HCT116 (cell line): ENCODE measurements around the gene ITGA4. TPM values are rescaled to one million over a fixed set of nuclear protein-coding genes. Genes with fewer than 3 reads are reported as not detected.

Experiments used
- ATAC-seq: fragments of 200-7000 bp; cut with Tn5 transposase; 2 replicates; pipeline ENCODE4 v1.9.1; 2020; ENCODE audit warnings: mild to moderate bottlenecking, moderate library complexity
- BruUV-seq: library from RNA; stranded (reverse); fragments of 400-500 nt; replicated peaks from 2 replicates; lab custom pipeline; 2021; lab: Mats Ljungman, UMichigan
- CTCF ChIA-PET: fragments of 300-600 bp; sonication (Branson Sonifier 250); formaldehyde crosslinking; loops from one replicate; lab custom pipeline; 2021; ENCODE audit warnings: antibody characterized with exemption; lab: Charles Lee
- POLR2A ChIA-PET: fragments of 300-600, 350-600 bp; sonication (Branson Sonifier 250); formaldehyde crosslinking; loops from one replicate; lab custom pipeline; 2021; ENCODE audit warnings: antibody characterized with exemption; lab: Charles Lee
- RAD21 ChIA-PET, 2 experiments: fragments of 300-600 bp; sonication (Branson Sonifier 250); formaldehyde crosslinking; loops; one replicate each; lab custom pipeline; 2023; ENCODE audit warnings: low total read pairs in 2 of 2; ENCODE audit not compliant: uncharacterized antibody in 2 of 2, unreplicated experiment in 2 of 2, low non-redundant PET in 1 of 2; lab: Charles Lee
- DNase-seq: peaks from one replicate; pipeline ENCODE4 v3.0.0-alpha.2; 2010; ENCODE audit warnings: low read depth, low spot score
- H2AFZ ChIP-seq: fragments of 200-600 bp; shearing (Covaris generic), sonication (generic); 2 replicates; pipeline ENCODE4 v1.6.1; 2017; ENCODE audit warnings: low read depth, mixed run types, mixed read lengths, antibody characterized with exemption, low read length; ENCODE audit not compliant: poor library complexity, severe bottlenecking
- H3K27ac ChIP-seq: 2 replicates; pipeline ENCODE4 v1.5.1; 2012; ENCODE audit warnings: low read depth, low read length
- H3K27me3 ChIP-seq: fragments of 200-600 bp; sonication (generic); 2 replicates; pipeline ENCODE4 v1.6.1; 2016; ENCODE audit warnings: mixed run types, low read length, mixed read lengths; ENCODE audit not compliant: insufficient read depth
- H3K36me3 ChIP-seq, 2 experiments: fragments of 200-500 bp in 1 of 2; fragments of 200-600 bp in 1 of 2; sonication (Bioruptor generic) in 1 of 2; sonication (generic) in 1 of 2; 2 replicates each; pipeline versions ENCODE4 v1.5.1 to v1.6.1; 2014 to 2016; ENCODE audit warnings: low read length in 2 of 2, inconsistent platforms in 1 of 2, mixed read lengths in 1 of 2, mixed run types in 1 of 2; ENCODE audit not compliant: insufficient read depth in 2 of 2, control insufficient read depth in 1 of 2
- H3K4me1 ChIP-seq, 2 experiments: fragments of 200-600 bp in 1 of 2; sonication (generic) in 1 of 2; 2 replicates each; pipeline versions ENCODE4 v1.5.1 to v1.6.1; 2012 to 2017; ENCODE audit warnings: low read length in 2 of 2, inconsistent platforms in 1 of 2, mild to moderate bottlenecking in 1 of 2, mixed read lengths in 1 of 2, mixed run types in 1 of 2, moderate library complexity in 1 of 2; ENCODE audit not compliant: insufficient read depth in 2 of 2, control insufficient read depth in 1 of 2
- H3K4me2 ChIP-seq: fragments of 200-600 bp; sonication (generic); 2 replicates; pipeline ENCODE4 v1.6.1; 2017; ENCODE audit warnings: mixed run types, low read length, mixed read lengths
- H3K4me3 ChIP-seq, 2 experiments: fragments of 200-600 bp in 1 of 2; sonication (generic) in 1 of 2; replicated peaks in 1 of 2; 2 replicates each; pipeline ENCODE4 v1.5.1; 2011 to 2016; ENCODE audit warnings: low read length in 2 of 2, control low read depth in 1 of 2, low read depth in 1 of 2, mild to moderate bottlenecking in 1 of 2, mixed read lengths in 1 of 2, mixed run types in 1 of 2
- H3K79me2 ChIP-seq: fragments of 200-600 bp; sonication (generic); 2 replicates; pipeline ENCODE4 v1.6.1; 2017; ENCODE audit warnings: mild to moderate bottlenecking, mixed run types, low read length, moderate library complexity, mixed read lengths; ENCODE audit not compliant: insufficient read depth
- H3K9ac ChIP-seq: fragments of 200-600 bp; sonication (generic); 2 replicates; pipeline ENCODE4 v1.6.1; 2016; ENCODE audit warnings: low read length, mixed read lengths
- H3K9me2 ChIP-seq: fragments of 200-600 bp; sonication (generic), shearing (Covaris generic); 2 replicates; pipeline ENCODE4 v1.6.1; 2017; ENCODE audit warnings: mixed run types, mild to moderate bottlenecking, moderate library complexity; ENCODE audit not compliant: insufficient read depth
- H3K9me3 ChIP-seq, 2 experiments: fragments of 200-500 bp in 1 of 2; fragments of 200-600 bp in 1 of 2; sonication (Bioruptor generic) in 1 of 2; sonication (generic) in 1 of 2; 2 replicates each; pipeline ENCODE4 v1.6.1; 2014 to 2017; ENCODE audit warnings: low read length in 2 of 2, mixed read lengths in 2 of 2, inconsistent platforms in 1 of 2, low read depth in 1 of 2, mild to moderate bottlenecking in 1 of 2, mixed run types in 1 of 2, moderate library complexity in 1 of 2; ENCODE audit not compliant: control insufficient read depth in 1 of 2, insufficient read depth in 1 of 2
- H4K20me1 ChIP-seq: fragments of 200-600 bp; sonication (generic), shearing (Covaris generic); 2 replicates; pipeline ENCODE4 v1.6.1; 2017; ENCODE audit warnings: mixed run types, mild to moderate bottlenecking, moderate library complexity; ENCODE audit not compliant: insufficient read depth
- CBX3 ChIP-seq: IDR thresholded peaks from 2 replicates; pipeline ENCODE4 v1.6.1; 2012; ENCODE audit warnings: low read depth
- EGR1 ChIP-seq: IDR thresholded peaks from 2 replicates; pipeline ENCODE4 v1.6.1; 2012; ENCODE audit warnings: low read depth
- ELF1 ChIP-seq: IDR thresholded peaks from 2 replicates; pipeline ENCODE4 v1.6.1; 2012; ENCODE audit warnings: low read depth, borderline replicate concordance
- EZH2phosphoT487 ChIP-seq: fragments of 200-600 bp; IDR thresholded peaks from 2 replicates; pipeline ENCODE4 v1.6.1; 2018; ENCODE audit warnings: antibody characterized with exemption, borderline replicate concordance
- FOSL1 ChIP-seq: IDR thresholded peaks from 2 replicates; pipeline ENCODE4 v1.6.1; 2012; ENCODE audit warnings: low read depth
- POLR2A ChIP-seq: IDR thresholded peaks from 2 replicates; pipeline ENCODE4 v1.7.0; 2011; ENCODE audit warnings: borderline replicate concordance; ENCODE audit not compliant: insufficient read depth, insufficient read length; ENCODE audit errors: extremely low read depth
- YY1 ChIP-seq: IDR thresholded peaks from 2 replicates; pipeline ENCODE4 v1.6.1; 2011; ENCODE audit warnings: low read length, low read depth, moderate library complexity, mild to moderate bottlenecking; ENCODE audit not compliant: insufficient replicate concordance; ENCODE audit errors: extremely low read depth
- ZFX ChIP-seq: fragments of 450-650 bp; IDR thresholded peaks from 2 replicates; pipeline ENCODE4 v1.6.1; 2017
- ZNF274 ChIP-seq: fragments of 200-500 bp; sonication (Bioruptor generic); IDR thresholded peaks from 2 replicates; pipeline ENCODE4 v1.6.1; 2014; ENCODE audit warnings: mild to moderate bottlenecking, low read depth, low read length, inconsistent platforms
- intact Hi-C: fragments of 100-400 bp; cut with micrococcal nuclease; formaldehyde crosslinking; loops from 2 replicates; pipeline ENCODE4 v1.10.0; 2022
- total RNA-seq: library from RNA; stranded (reverse); gene quantifications from one replicate; pipeline ENCODE4 v1.2.1, GENCODE V29; 2021; ENCODE audit not compliant: unreplicated experiment
- TF ChIP-seq, protein P1 (sequence below): IDR thresholded peaks from 2 replicates; pipeline ENCODE4 v1.6.1; 2011; ENCODE audit warnings: mild to moderate bottlenecking, low read length, moderate library complexity; ENCODE audit not compliant: insufficient replicate concordance; ENCODE audit errors: extremely low read depth

The ITGA4 gene
- total RNA-seq, 1 experiment from 2014 or later: 0.49 TPM

DNA sequence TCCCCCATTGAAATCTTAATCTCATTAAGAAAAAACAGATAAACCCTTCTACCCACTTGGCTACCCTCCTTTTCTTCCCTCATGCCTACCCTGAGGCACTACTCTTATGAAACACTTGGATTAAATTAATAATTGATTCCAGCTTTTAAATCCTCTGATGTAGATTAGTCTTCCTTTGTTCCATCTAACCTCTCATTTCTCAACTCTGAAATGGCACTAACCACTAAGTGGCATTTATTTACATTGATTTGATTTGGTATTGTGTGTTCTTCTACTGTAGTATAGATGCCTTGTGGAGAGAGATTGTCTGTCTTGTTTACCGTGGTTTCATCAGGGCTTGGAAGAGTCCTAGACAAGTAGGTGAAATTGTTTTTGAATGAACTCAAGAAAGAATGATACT lies 26.7 kb downstream of the ITGA4 start:
- H3K9me3 ChIP-seq: no peaks in the 10 kb centered on the region
- ChIA-PET CTCF (no interaction called here), POLR2A (no interaction called here), RAD21 (no interaction called here)
- no peaks in the 10 kb centered on the region for H3K27me3 ChIP-seq
- no peak overlapping the region for H3K9ac ChIP-seq
- no TSS peak for BruUV-seq
- no peak overlapping the region for H2AFZ ChIP-seq
- H3K4me1 ChIP-seq: no peaks in the 10 kb centered on the region
- no peak overlapping the region for H3K4me2 ChIP-seq
- DNase-seq (no peak), ATAC-seq (no peak)
- H4K20me1 ChIP-seq: no peaks in the 10 kb centered on the region
- H3K9me2 ChIP-seq: no peaks in the 10 kb centered on the region
- intact Hi-C loops: no loop called here
- no peak overlapping the region for H3K27ac ChIP-seq
- TF ChIP-seq ZFX (no peak), ELF1 (no peak), YY1 (no peak), EGR1 (no peak), CBX3 (no peak), ZNF274 (no peak), POLR2A (no peak), FOSL1 (no peak), EZH2phosphoT487 (no peak)
- TF ChIP-seq, protein P1, sequence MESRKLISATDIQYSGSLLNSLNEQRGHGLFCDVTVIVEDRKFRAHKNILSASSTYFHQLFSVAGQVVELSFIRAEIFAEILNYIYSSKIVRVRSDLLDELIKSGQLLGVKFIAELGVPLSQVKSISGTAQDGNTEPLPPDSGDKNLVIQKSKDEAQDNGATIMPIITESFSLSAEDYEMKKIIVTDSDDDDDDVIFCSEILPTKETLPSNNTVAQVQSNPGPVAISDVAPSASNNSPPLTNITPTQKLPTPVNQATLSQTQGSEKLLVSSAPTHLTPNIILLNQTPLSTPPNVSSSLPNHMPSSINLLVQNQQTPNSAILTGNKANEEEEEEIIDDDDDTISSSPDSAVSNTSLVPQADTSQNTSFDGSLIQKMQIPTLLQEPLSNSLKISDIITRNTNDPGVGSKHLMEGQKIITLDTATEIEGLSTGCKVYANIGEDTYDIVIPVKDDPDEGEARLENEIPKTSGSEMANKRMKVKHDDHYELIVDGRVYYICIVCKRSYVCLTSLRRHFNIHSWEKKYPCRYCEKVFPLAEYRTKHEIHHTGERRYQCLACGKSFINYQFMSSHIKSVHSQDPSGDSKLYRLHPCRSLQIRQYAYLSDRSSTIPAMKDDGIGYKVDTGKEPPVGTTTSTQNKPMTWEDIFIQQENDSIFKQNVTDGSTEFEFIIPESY: no peak
- no peak overlapping the region for H3K4me3 ChIP-seq
- H3K36me3 ChIP-seq: no peaks in the 10 kb centered on the region
- H3K79me2 ChIP-seq: no peaks in the 10 kb centered on the region
